ENCODE data around the gene APP. TPM values are rescaled to one million over a fixed set of nuclear protein-coding genes. Genes with fewer than 3 reads are reported as not detected.

Gene APP
- total and polyA plus RNA-seq, 3 donors from 2014 or later = 390 to 670 (median 409) TPM

DNA sequence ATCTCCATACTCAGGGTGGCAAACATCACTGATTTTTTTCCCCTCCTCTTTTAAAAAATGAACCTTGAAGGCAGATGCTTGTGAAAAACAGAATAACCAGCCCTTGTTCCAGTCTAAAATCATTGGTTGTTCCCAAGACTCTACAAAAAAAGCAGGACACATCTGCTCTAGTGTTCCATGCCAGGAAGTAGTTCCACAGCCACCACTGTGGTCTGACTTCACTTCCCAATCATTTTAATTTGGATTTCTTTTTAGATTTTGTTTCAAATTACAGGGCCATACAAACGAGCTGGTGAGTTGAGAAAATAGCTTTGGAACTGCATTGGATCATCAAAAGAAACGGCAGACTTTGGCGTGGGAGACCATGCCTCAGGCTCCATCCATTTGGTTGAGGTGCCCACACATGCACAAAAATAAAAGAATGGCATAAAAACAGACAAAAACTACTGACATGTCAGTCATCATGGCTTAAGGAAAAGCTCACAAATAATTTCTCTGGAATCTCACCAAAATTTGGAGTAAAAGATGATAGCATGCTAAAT lies 225.8 kb downstream of the APP start:
- Histone ChIP-seq H3K36me3 (ENCODE audit: low read depth, missing control alignments) (no peaks in the 10 kb centered on the region), H3K9me3 (no peaks in the 10 kb centered on the region), H3K4me1 (peaks cover 19% of the 10 kb centered on the region), H3K27me3 (no peaks in the 10 kb centered on the region), H3K27ac (no peak overlapping the region), H3K4me3 (no peak overlapping the region)
- intact Hi-C loops (cut with DNase I; ENCODE audit: low total_unique reads) = no loop called here
- 44 to 59% methylated on average over 3 of the region's 3 CpGs for WGBS, 2 donors
- TF ChIP-seq POLR2A (IDR thresholded peaks at IDR 0.05) = no peak
- TF ChIP-seq CTCF (IDR thresholded peaks at IDR 0.05) = no peak
- no peak for DNase-seq

DNA sequence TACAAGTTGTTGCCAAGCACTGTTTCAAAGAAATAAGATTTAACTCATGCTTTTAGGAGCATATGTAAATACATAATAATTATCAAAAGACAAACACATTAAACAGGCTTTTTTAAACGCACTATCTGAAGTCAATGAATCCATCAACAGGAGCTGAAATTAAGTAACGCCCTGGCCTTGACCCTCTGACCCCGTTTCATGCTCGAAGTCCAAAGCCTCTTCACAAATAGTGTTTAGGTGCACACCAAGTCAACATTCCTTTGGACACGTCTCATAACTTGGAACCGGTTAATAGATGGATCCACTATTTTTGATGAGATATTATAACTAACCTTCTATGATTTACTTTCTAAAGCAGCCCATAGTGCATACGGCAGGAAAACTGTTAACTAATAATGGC lies 226.5 kb downstream of the APP start:
- no peak for DNase-seq
- no peaks in the 10 kb centered on the region for H3K36me3 ChIP-seq (ENCODE audit: low read depth, missing control alignments)
- H3K4me1 ChIP-seq = peaks cover 23% of the 10 kb centered on the region
- H3K27ac ChIP-seq = no peak overlapping the region
- TF ChIP-seq CTCF (IDR thresholded peaks at IDR 0.05) (no peak), POLR2A (IDR thresholded peaks at IDR 0.05) (no peak)
- no peak overlapping the region for H3K4me3 ChIP-seq
- H3K9me3 ChIP-seq = no peaks in the 10 kb centered on the region
- H3K27me3 ChIP-seq = no peaks in the 10 kb centered on the region
- 41 to 67% methylated on average over 7 of the region's 7 CpGs for WGBS, 2 donors
- intact Hi-C loops (cut with DNase I; ENCODE audit: low total_unique reads) = no loop called here

GRCh38 chr21:25942135-25942534 lies 228.4 kb downstream of the APP start:
- no peak for DNase-seq
- intact Hi-C loops (cut with DNase I; ENCODE audit: low total_unique reads) = no loop called here
- Histone ChIP-seq H3K4me3 (no peak overlapping the region), H3K27me3 (no peaks in the 10 kb centered on the region), H3K4me1 (peaks cover 25% of the 10 kb centered on the region), H3K27ac (peak overlapping the region; percentile 5 to 71), H3K9me3 (no peaks in the 10 kb centered on the region), H3K36me3 (ENCODE audit: low read depth, missing control alignments) (no peaks in the 10 kb centered on the region)
- no peak for TF ChIP-seq POLR2A (IDR thresholded peaks at IDR 0.05)
- no peak for TF ChIP-seq CTCF (IDR thresholded peaks at IDR 0.05)
- 37 to 41% methylated on average over 9 of the region's 9 CpGs for WGBS, 2 donors

GRCh38 chr21:25939396-25939761 lies 231.2 kb downstream of the APP start:
- Histone ChIP-seq H3K36me3 (ENCODE audit: low read depth, missing control alignments) (no peaks in the 10 kb centered on the region), H3K9me3 (no peaks in the 10 kb centered on the region), H3K4me3 (no peak overlapping the region), H3K4me1 (peaks cover 23% of the 10 kb centered on the region), H3K27me3 (no peaks in the 10 kb centered on the region), H3K27ac (no peak overlapping the region)
- intact Hi-C loops (cut with DNase I; ENCODE audit: low total_unique reads) = no loop called here
- TF ChIP-seq CTCF (IDR thresholded peaks at IDR 0.05) (no peak), POLR2A (IDR thresholded peaks at IDR 0.05) (no peak)
- WGBS, 2 donors = 44 to 46% methylated on average over 1 of the region's 1 CpG
- no peak for DNase-seq

DNA sequence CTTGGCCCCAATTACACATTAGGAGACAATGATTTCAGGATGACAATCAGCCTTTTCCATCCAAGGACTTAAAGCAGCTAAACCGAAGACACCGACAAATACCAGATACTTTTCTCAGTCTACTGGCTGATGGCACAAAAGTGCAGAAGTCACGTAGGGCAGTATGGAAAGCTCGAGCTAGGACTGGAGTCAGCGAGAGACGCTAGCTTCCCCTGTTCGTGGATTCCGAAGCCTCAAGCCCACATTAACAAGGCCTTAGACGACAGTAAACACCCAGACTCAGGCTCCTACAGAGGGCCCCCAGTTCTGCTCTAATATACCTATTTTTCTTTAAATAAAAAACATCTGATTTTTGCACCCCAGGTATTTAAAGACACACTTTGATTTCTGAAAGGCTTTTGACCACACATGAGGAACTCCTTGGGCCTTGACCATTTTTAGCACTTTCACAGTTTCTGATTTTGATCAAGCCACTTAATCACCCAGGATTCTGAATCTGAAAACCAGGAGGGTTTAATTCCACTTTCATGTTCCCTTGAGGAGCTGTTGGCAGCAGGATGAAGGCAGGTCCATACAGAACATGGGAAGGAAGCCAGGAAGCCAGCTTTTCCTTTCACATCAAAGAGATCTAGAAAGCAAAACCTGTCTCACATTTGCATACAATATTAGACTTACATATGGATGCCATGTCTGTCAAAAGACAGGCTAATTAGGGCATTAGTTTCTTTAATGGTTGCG lies 231.7 kb downstream of the APP start:
- no peaks in the 10 kb centered on the region for H3K36me3 ChIP-seq (ENCODE audit: low read depth, missing control alignments)
- no peak overlapping the region for H3K4me3 ChIP-seq
- no peak for TF ChIP-seq POLR2A (IDR thresholded peaks at IDR 0.05)
- no peak for TF ChIP-seq CTCF (IDR thresholded peaks at IDR 0.05)
- H3K4me1 ChIP-seq = peaks cover 18% of the 10 kb centered on the region
- H3K9me3 ChIP-seq = no peaks in the 10 kb centered on the region
- 90 to 93% methylated on average over 10 of the region's 10 CpGs for WGBS, 2 donors
- no peaks in the 10 kb centered on the region for H3K27me3 ChIP-seq
- no peak for DNase-seq
- no peak overlapping the region for H3K27ac ChIP-seq
- intact Hi-C loops (cut with DNase I; ENCODE audit: low total_unique reads) = no loop called here
